ENCODE data around the gene IFI30. TPM values are rescaled to one million over a fixed set of nuclear protein-coding genes. Genes with fewer than 3 reads are reported as not detected.

The IFI30 gene
- total RNA-seq, 1 experiment from 2014 or later = 53.4 TPM

GRCh38 chr19:18173054-18173571, 500 bp upstream of the IFI30 start:
- H3K4me3 ChIP-seq (ENCODE audit: insufficient read depth, low read depth, low read length) = peak overlapping the region; percentile 8; the same call in 1 of the 2 replicates
- peaks cover 16% of the 10 kb centered on the region for H3K27me3 ChIP-seq (ENCODE audit: control insufficient read depth, insufficient read depth, low read length)
- peak; percentile 78 for DNase-seq
- peaks cover 1% of the 10 kb centered on the region for H3K36me3 ChIP-seq (replicated peaks; ENCODE audit: control insufficient read depth, insufficient read depth, low read length)

- DNase-seq = peak; percentile 36
- no peak overlapping the region for H3K4me3 ChIP-seq (ENCODE audit: insufficient read depth, low read depth, low read length)
- H3K36me3 ChIP-seq (replicated peaks; ENCODE audit: control insufficient read depth, insufficient read depth, low read length) = no peaks in the 10 kb centered on the region; the same call in 1 of the 2 replicates
- peaks cover 16% of the 10 kb centered on the region for H3K27me3 ChIP-seq (ENCODE audit: control insufficient read depth, insufficient read depth, low read length)
These were observed 1.4 kb downstream of the IFI30 start for GRCh38 chr19:18174983-18175382.

GRCh38 chr19:18176367-18177310, 3.0 kb downstream of the IFI30 start:
- Histone ChIP-seq H3K27me3 (ENCODE audit: control insufficient read depth, insufficient read depth, low read length) (peaks cover 16% of the 10 kb centered on the region), H3K36me3 (replicated peaks; ENCODE audit: control insufficient read depth, insufficient read depth, low read length) (no peaks in the 10 kb centered on the region; the same call in 1 of the 2 replicates), H3K4me3 (ENCODE audit: insufficient read depth, low read depth, low read length) (no peak overlapping the region)
- peak; percentile 16 for DNase-seq

- no peak for DNase-seq
- H3K4me3 ChIP-seq (ENCODE audit: insufficient read depth, low read depth, low read length) = no peak overlapping the region
- H3K36me3 ChIP-seq (replicated peaks; ENCODE audit: control insufficient read depth, insufficient read depth, low read length) = no peaks in the 10 kb centered on the region; the same call in 1 of the 2 replicates
- H3K27me3 ChIP-seq (ENCODE audit: control insufficient read depth, insufficient read depth, low read length) = peaks cover 2% of the 10 kb centered on the region; the same call in 1 of the 2 replicates
These were observed 6.3 kb downstream of the IFI30 start for GRCh38 chr19:18179957-18180356.

- no peak for DNase-seq
- H3K27me3 ChIP-seq (ENCODE audit: control insufficient read depth, insufficient read depth, low read length) = no peaks in the 10 kb centered on the region
- no peak overlapping the region for H3K4me3 ChIP-seq (ENCODE audit: insufficient read depth, low read depth, low read length)
- no peaks in the 10 kb centered on the region for H3K36me3 ChIP-seq (replicated peaks; ENCODE audit: control insufficient read depth, insufficient read depth, low read length)
These were observed 9.9 kb downstream of the IFI30 start for GRCh38 chr19:18183529-18183928.

- peak; percentile 67 for DNase-seq
- H3K27me3 ChIP-seq (ENCODE audit: control insufficient read depth, insufficient read depth, low read length) = no peaks in the 10 kb centered on the region
- H3K4me3 ChIP-seq (ENCODE audit: insufficient read depth, low read depth, low read length) = no peak overlapping the region
- H3K36me3 ChIP-seq (replicated peaks; ENCODE audit: control insufficient read depth, insufficient read depth, low read length) = no peaks in the 10 kb centered on the region
These were observed 11.9 kb downstream of the IFI30 start for GRCh38 chr19:18185538-18185937.

- H3K36me3 ChIP-seq (replicated peaks; ENCODE audit: control insufficient read depth, insufficient read depth, low read length) = peaks cover 3% of the 10 kb centered on the region
- no peak overlapping the region for H3K4me3 ChIP-seq (ENCODE audit: insufficient read depth, low read depth, low read length)
- no peak for DNase-seq
- no peaks in the 10 kb centered on the region for H3K27me3 ChIP-seq (ENCODE audit: control insufficient read depth, insufficient read depth, low read length)
These were observed 16.7 kb downstream of the IFI30 start for GRCh38 chr19:18190278-18190677.

GRCh38 chr19:18191640-18192062, 18.0 kb downstream of the IFI30 start:
- no peak for DNase-seq
- peaks cover 11% of the 10 kb centered on the region for H3K36me3 ChIP-seq (replicated peaks; ENCODE audit: control insufficient read depth, insufficient read depth, low read length)
- H3K4me3 ChIP-seq (ENCODE audit: insufficient read depth, low read depth, low read length) = no peak overlapping the region
- H3K27me3 ChIP-seq (ENCODE audit: control insufficient read depth, insufficient read depth, low read length) = no peaks in the 10 kb centered on the region

- Histone ChIP-seq H3K36me3 (replicated peaks; ENCODE audit: control insufficient read depth, insufficient read depth, low read length) (peaks cover 14% of the 10 kb centered on the region), H3K4me3 (ENCODE audit: insufficient read depth, low read depth, low read length) (peak within 1 kb of the TSS; percentile 74), H3K27me3 (ENCODE audit: control insufficient read depth, insufficient read depth, low read length) (no peaks in the 10 kb centered on the region)
- peak; percentile 98 for DNase-seq
These were observed 19.2 kb downstream of the IFI30 start, which contains the start of gene MPV17L2 for GRCh38 chr19:18192673-18193387. Gene MPV17L2 (plus strand): TSS chr19:18193218. CDS start chr19:18193282, 64 bp downstream.

- peak overlapping the region; percentile 74 for H3K4me3 ChIP-seq (ENCODE audit: insufficient read depth, low read depth, low read length)
- H3K27me3 ChIP-seq (ENCODE audit: control insufficient read depth, insufficient read depth, low read length) = no peaks in the 10 kb centered on the region
- H3K36me3 ChIP-seq (replicated peaks; ENCODE audit: control insufficient read depth, insufficient read depth, low read length) = peaks cover 19% of the 10 kb centered on the region
- no peak for DNase-seq
These were observed 20.0 kb downstream of the IFI30 start for GRCh38 chr19:18193388-18194180.

GRCh38 chr19:18194181-18194530, 20.5 kb downstream of the IFI30 start:
- H3K36me3 ChIP-seq (replicated peaks; ENCODE audit: control insufficient read depth, insufficient read depth, low read length) = peaks cover 21% of the 10 kb centered on the region
- no peaks in the 10 kb centered on the region for H3K27me3 ChIP-seq (ENCODE audit: control insufficient read depth, insufficient read depth, low read length)
- H3K4me3 ChIP-seq (ENCODE audit: insufficient read depth, low read depth, low read length) = peak overlapping the region; percentile 74
- DNase-seq = no peak

- Histone ChIP-seq H3K27me3 (ENCODE audit: control insufficient read depth, insufficient read depth, low read length) (no peaks in the 10 kb centered on the region), H3K4me3 (ENCODE audit: insufficient read depth, low read depth, low read length) (no peak overlapping the region), H3K36me3 (replicated peaks; ENCODE audit: control insufficient read depth, insufficient read depth, low read length) (peaks cover 21% of the 10 kb centered on the region)
- peak; percentile 96 for DNase-seq
These were observed 21.1 kb downstream of the IFI30 start for GRCh38 chr19:18194554-18195238.

- H3K4me3 ChIP-seq (ENCODE audit: insufficient read depth, low read depth, low read length) = no peak overlapping the region
- peaks cover 25% of the 10 kb centered on the region for H3K36me3 ChIP-seq (replicated peaks; ENCODE audit: control insufficient read depth, insufficient read depth, low read length)
- no peak for DNase-seq
- no peaks in the 10 kb centered on the region for H3K27me3 ChIP-seq (ENCODE audit: control insufficient read depth, insufficient read depth, low read length)
These were observed 22.9 kb downstream of the IFI30 start for GRCh38 chr19:18196511-18196845.
